Fibroblast of lung (primary cell): ENCODE results near the gene HAT1. TPM values are rescaled to one million over a fixed set of nuclear protein-coding genes. Genes with fewer than 3 reads are reported as not detected.

ENCODE experiments used
- DNase-seq, 2 donors: peaks; one replicate each; pipeline versions ENCODE4 v3.0.0 to v3.0.0-alpha.2; 2010; ENCODE audit warnings: low read depth in 2 of 2
- H2AFZ ChIP-seq: 2 replicates; pipeline ENCODE4 v1.5.1; 2012; ENCODE audit warnings: low read length, control low read depth, inconsistent platforms
- H3K27ac ChIP-seq: 2 replicates; pipeline ENCODE4 v1.5.1; 2011; ENCODE audit warnings: low read length, control low read depth; ENCODE audit not compliant: insufficient read depth
- H3K27me3 ChIP-seq: 2 replicates; pipeline ENCODE4 v1.5.1; 2011; ENCODE audit warnings: mild to moderate bottlenecking, low read length; ENCODE audit not compliant: control insufficient read depth, insufficient read depth
- H3K36me3 ChIP-seq: 2 replicates; pipeline ENCODE4 v1.5.1; 2011; ENCODE audit warnings: low read length; ENCODE audit not compliant: control insufficient read depth, insufficient read depth
- H3K4me1 ChIP-seq: 2 replicates; pipeline ENCODE4 v1.5.1; 2011; ENCODE audit warnings: low read length; ENCODE audit not compliant: control insufficient read depth, insufficient read depth; ENCODE audit errors: extremely low read depth
- H3K4me2 ChIP-seq: 2 replicates; pipeline ENCODE4 v1.5.1; 2011; ENCODE audit warnings: low read length, control low read depth; ENCODE audit not compliant: insufficient read depth; ENCODE audit errors: extremely low read depth
- H3K4me3 ChIP-seq, 4 experiments: fragments of 200-600 bp in 1 of 4; sonication (generic) in 1 of 4; replicated peaks in 1 of 4; 2 replicates each; pipeline ENCODE4 v1.5.1; 2011 to 2016; ENCODE audit warnings: low read length in 4 of 4, low read depth in 3 of 4, mild to moderate bottlenecking in 3 of 4, control low read depth in 2 of 4, inconsistent platforms in 1 of 4, mixed read lengths in 1 of 4; ENCODE audit not compliant: insufficient read depth in 1 of 4; ENCODE audit errors: control extremely low read depth in 1 of 4
- H3K79me2 ChIP-seq: 2 replicates; pipeline ENCODE4 v1.5.1; 2012; ENCODE audit warnings: mild to moderate bottlenecking, low read length, inconsistent platforms; ENCODE audit not compliant: control insufficient read depth, insufficient read depth
- H3K9ac ChIP-seq: 2 replicates; pipeline ENCODE4 v1.5.1; 2011; ENCODE audit warnings: mild to moderate bottlenecking, low read length, control low read depth; ENCODE audit not compliant: insufficient read depth
- H3K9me3 ChIP-seq: 2 replicates; pipeline ENCODE4 v1.5.1; 2012; ENCODE audit warnings: low read depth, low read length; ENCODE audit not compliant: control insufficient read depth, insufficient read depth
- H4K20me1 ChIP-seq: 2 replicates; pipeline ENCODE4 v1.5.1; 2011; ENCODE audit warnings: low read length; ENCODE audit not compliant: control insufficient read depth, insufficient read depth; ENCODE audit errors: extremely low read depth
- EZH2 ChIP-seq: IDR thresholded peaks from 2 replicates; pipeline ENCODE4 v1.5.1; 2012; ENCODE audit warnings: low read length, control low read depth, mild to moderate bottlenecking; ENCODE audit errors: missing control alignments
- polyA plus RNA-seq, 2 donors: library from polyadenylated mRNA; depleted of rRNA in 1 of 2; stranded (reverse) in 1 of 2; unstranded in 1 of 2; fragments of >200 nt; gene quantifications; 2 replicates each; pipeline ENCODE4 v1.2.1, GENCODE V29; 2011 to 2012; ENCODE audit warnings: missing spikeins in 1 of 2
- total RNA-seq: library from RNA; depleted of rRNA; stranded (reverse); fragments of >200 nt; gene quantifications from 2 replicates; pipeline ENCODE4 v1.2.1, GENCODE V29; 2014
- TF ChIP-seq, protein P1 (sequence below), 2 donors: IDR thresholded peaks in 1 of 2; conservative IDR thresholded peaks in 1 of 2; 1 replicate in 1 of 2; 2 replicates in 1 of 2; pipeline ENCODE4 v1.5.1; 2011 to 2012; ENCODE audit warnings: low read length in 2 of 2, control low read depth in 1 of 2, inconsistent platforms in 1 of 2, low read depth in 1 of 2, mild to moderate bottlenecking in 1 of 2

Gene HAT1
- total and polyA plus RNA-seq, 2 donors (not counting 1 experiment from before 2014, with no cell fraction given) = 23.0 to 57.7 TPM

GRCh38 chr2:171902840-171903420 is 19.3 kb upstream of the HAT1 start:
- Histone ChIP-seq H3K27me3 (no peaks in the 10 kb centered on the region), H3K4me2 (no peak overlapping the region), H3K9me3 (no peaks in the 10 kb centered on the region), H2AFZ (no peak overlapping the region), H3K4me1 (no peaks in the 10 kb centered on the region), H3K36me3 (no peaks in the 10 kb centered on the region), H3K27ac (no peak overlapping the region), H3K4me3 (no peak overlapping the region), H3K79me2 (no peaks in the 10 kb centered on the region), H3K9ac (no peak overlapping the region), H4K20me1 (no peaks in the 10 kb centered on the region)
- DNase-seq = no peak
- TF ChIP-seq, protein P1, sequence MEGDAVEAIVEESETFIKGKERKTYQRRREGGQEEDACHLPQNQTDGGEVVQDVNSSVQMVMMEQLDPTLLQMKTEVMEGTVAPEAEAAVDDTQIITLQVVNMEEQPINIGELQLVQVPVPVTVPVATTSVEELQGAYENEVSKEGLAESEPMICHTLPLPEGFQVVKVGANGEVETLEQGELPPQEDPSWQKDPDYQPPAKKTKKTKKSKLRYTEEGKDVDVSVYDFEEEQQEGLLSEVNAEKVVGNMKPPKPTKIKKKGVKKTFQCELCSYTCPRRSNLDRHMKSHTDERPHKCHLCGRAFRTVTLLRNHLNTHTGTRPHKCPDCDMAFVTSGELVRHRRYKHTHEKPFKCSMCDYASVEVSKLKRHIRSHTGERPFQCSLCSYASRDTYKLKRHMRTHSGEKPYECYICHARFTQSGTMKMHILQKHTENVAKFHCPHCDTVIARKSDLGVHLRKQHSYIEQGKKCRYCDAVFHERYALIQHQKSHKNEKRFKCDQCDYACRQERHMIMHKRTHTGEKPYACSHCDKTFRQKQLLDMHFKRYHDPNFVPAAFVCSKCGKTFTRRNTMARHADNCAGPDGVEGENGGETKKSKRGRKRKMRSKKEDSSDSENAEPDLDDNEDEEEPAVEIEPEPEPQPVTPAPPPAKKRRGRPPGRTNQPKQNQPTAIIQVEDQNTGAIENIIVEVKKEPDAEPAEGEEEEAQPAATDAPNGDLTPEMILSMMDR (conservative IDR thresholded peaks at IDR 0.05 in 1 of 2, IDR thresholded peaks at IDR 0.05 in 1 of 2; ENCODE audit: low read depth in 1 of 2, low read length in 2 of 2) = no peak
- TF ChIP-seq EZH2 = no peak

DNA sequence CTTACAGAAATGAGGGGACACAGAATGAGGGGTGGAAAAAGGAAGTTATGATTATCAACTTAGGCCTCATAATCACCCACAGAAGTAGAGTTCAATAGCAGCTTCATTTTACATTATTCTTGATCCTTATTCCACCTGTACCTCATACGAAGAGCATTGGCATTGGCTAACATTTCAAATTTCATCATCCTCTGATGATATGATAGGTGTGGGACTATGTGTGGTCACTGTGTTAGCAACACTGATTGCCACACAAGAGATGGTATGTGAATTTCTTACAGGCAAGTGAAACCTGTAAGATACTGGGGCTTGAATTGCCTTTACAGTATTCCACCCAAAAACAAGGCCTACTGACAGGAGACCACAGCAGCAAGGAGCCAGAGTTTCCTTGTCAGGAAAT is 14.0 kb upstream of the HAT1 start:
- Histone ChIP-seq H4K20me1 (no peaks in the 10 kb centered on the region), H3K27me3 (no peaks in the 10 kb centered on the region), H3K79me2 (no peaks in the 10 kb centered on the region), H3K4me1 (no peaks in the 10 kb centered on the region), H3K9ac (no peak overlapping the region), H3K4me3 (no peak overlapping the region), H3K9me3 (no peaks in the 10 kb centered on the region), H3K27ac (no peak overlapping the region), H3K4me2 (no peak overlapping the region), H3K36me3 (no peaks in the 10 kb centered on the region), H2AFZ (no peak overlapping the region)
- DNase-seq = no peak
- no peak for TF ChIP-seq EZH2
- TF ChIP-seq, protein P1 (conservative IDR thresholded peaks at IDR 0.05 in 1 of 2, IDR thresholded peaks at IDR 0.05 in 1 of 2; ENCODE audit: low read depth in 1 of 2, low read length in 2 of 2) = no peak

DNA sequence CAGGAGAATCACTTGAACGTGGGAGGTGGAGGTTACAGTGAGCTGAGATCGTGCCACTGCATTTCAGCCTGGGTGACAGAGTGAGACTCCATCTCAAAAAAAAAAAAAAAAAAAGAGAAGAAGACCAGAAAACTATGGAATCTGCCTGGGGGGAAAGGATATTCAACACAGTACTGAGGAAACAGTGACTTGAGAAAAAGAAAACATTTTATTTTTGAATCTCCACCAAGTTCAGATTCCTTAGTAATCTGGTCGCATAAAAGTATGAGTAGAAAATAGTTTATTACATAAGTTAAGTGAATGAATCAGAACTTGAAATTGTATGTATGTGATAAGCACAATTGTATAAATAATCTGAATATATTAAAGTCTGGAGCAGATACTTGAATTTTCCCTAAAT is 13.0 kb upstream of the HAT1 start:
- no peaks in the 10 kb centered on the region for H3K36me3 ChIP-seq
- no peaks in the 10 kb centered on the region for H4K20me1 ChIP-seq
- DNase-seq = no peak
- no peak overlapping the region for H2AFZ ChIP-seq
- TF ChIP-seq, protein P1 (conservative IDR thresholded peaks at IDR 0.05 in 1 of 2, IDR thresholded peaks at IDR 0.05 in 1 of 2; ENCODE audit: low read depth in 1 of 2, low read length in 2 of 2) = no peak
- no peak for TF ChIP-seq EZH2
- no peak overlapping the region for H3K27ac ChIP-seq
- no peaks in the 10 kb centered on the region for H3K4me1 ChIP-seq
- no peaks in the 10 kb centered on the region for H3K27me3 ChIP-seq
- no peaks in the 10 kb centered on the region for H3K79me2 ChIP-seq
- no peaks in the 10 kb centered on the region for H3K9me3 ChIP-seq
- H3K4me3 ChIP-seq = no peak overlapping the region
- H3K9ac ChIP-seq = no peak overlapping the region
- no peak overlapping the region for H3K4me2 ChIP-seq
